GM12878 (cell line): ENCODE measurements around the gene BICD1. TPM values are rescaled to one million over a fixed set of nuclear protein-coding genes. Genes with fewer than 3 reads are reported as not detected.

Source experiments
- ATAC-seq: fragments of 200-7000 bp; cut with Tn5 transposase; 3 replicates; pipeline ENCODE4 v1.9.1; 2020; ENCODE audit warnings: mild to moderate bottlenecking, moderate library complexity
- BruUV-seq: library from RNA; stranded (reverse); fragments of 400-500 nt; replicated peaks from 2 replicates; lab custom pipeline; 2021; lab: Mats Ljungman, UMichigan
- CTCF ChIA-PET: fragments of 300-600 bp; sonication (Branson Sonifier 250); formaldehyde crosslinking; extraction: SDS; loops from one replicate; lab custom pipeline; 2021; ENCODE audit warnings: inconsistent platforms; lab: Yijun Ruan, JAX
- POLR2A ChIA-PET: fragments of 350-600 bp; formaldehyde crosslinking; extraction: SDS; loops from one replicate; lab custom pipeline; 2021; ENCODE audit warnings: inconsistent platforms; lab: Charles Lee
- RAD21 ChIA-PET: fragments of 300-600 bp; sonication (Branson Sonifier 250); formaldehyde crosslinking; loops from one replicate; lab custom pipeline; 2023; ENCODE audit warnings: antibody characterized with exemption; ENCODE audit not compliant: unreplicated experiment; lab: Charles Lee
- SMC1A ChIA-PET: fragments of 300-600 bp; sonication (Branson Sonifier 250); formaldehyde crosslinking; loops from one replicate; lab custom pipeline; 2023; ENCODE audit not compliant: unreplicated experiment, uncharacterized antibody; lab: Charles Lee
- DNase-seq: peaks from one replicate; pipeline ENCODE4 v3.0.0-alpha.2; 2011; ENCODE audit warnings: low read depth, low spot score
- FAIRE-seq: peaks from 3 replicates; lab custom pipeline; 2011; peaks lifted over from hg19 to GRCh38; lab: Jason Lieb, UNC
- H2AFZ ChIP-seq: 2 replicates; pipeline ENCODE4 v1.6.0; 2011; ENCODE audit warnings: low read depth, low read length, control low read depth; ENCODE audit not compliant: control insufficient read depth
- H3K27ac ChIP-seq: 2 replicates; pipeline ENCODE4 v1.5.1; 2011; ENCODE audit warnings: control low read depth; ENCODE audit not compliant: control insufficient read depth, insufficient read depth
- H3K27me3 ChIP-seq, 2 experiments: replicated peaks in 1 of 2; 2 replicates each; pipeline versions ENCODE4 v1.6.0 to v1.6.1; 2011; ENCODE audit warnings: low read length in 1 of 2; ENCODE audit not compliant: control insufficient read depth in 2 of 2, insufficient read depth in 2 of 2
- H3K36me3 ChIP-seq, 2 experiments: 2 replicates each; pipeline ENCODE4 v1.5.1; 2011; ENCODE audit warnings: low read length in 1 of 2; ENCODE audit not compliant: control insufficient read depth in 2 of 2, insufficient read depth in 2 of 2
- H3K4me1 ChIP-seq: 2 replicates; pipeline ENCODE4 v1.6.1; 2011; ENCODE audit warnings: mild to moderate bottlenecking, low read length, moderate library complexity, mixed read lengths; ENCODE audit not compliant: control insufficient read depth, insufficient read depth
- H3K4me2 ChIP-seq: 2 replicates; pipeline ENCODE4 v1.6.0; 2011; ENCODE audit warnings: control low read depth; ENCODE audit not compliant: control insufficient read depth, insufficient read depth
- H3K4me3 ChIP-seq: fragments of 200-600 bp; sonication (generic); 2 replicates; pipeline ENCODE4 v1.5.1; 2016
- H3K79me2 ChIP-seq: 2 replicates; pipeline ENCODE4 v1.6.0; 2011; ENCODE audit warnings: low read length; ENCODE audit not compliant: control insufficient read depth, insufficient read depth
- H3K9ac ChIP-seq: 2 replicates; pipeline ENCODE4 v1.8.0; 2011; ENCODE audit warnings: low read length, control low read depth, mixed read lengths; ENCODE audit not compliant: control insufficient read depth, insufficient read depth
- H3K9me3 ChIP-seq: replicated peaks from 3 replicates; pipeline ENCODE4 v1.5.1; 2011; ENCODE audit warnings: mild to moderate bottlenecking, low read length; ENCODE audit not compliant: control insufficient read depth, insufficient read depth
- H4K20me1 ChIP-seq: 2 replicates; pipeline ENCODE4 v1.6.0; 2011; ENCODE audit not compliant: control insufficient read depth, insufficient read depth
- CBX5 ChIP-seq: sonication (generic); IDR thresholded peaks from 2 replicates; pipeline ENCODE4 v1.6.1; 2016; ENCODE audit warnings: low read depth, moderate library complexity, mild to moderate bottlenecking, inconsistent platforms
- CHD2 ChIP-seq: IDR thresholded peaks from 2 replicates; pipeline ENCODE4 v1.6.1; 2011; ENCODE audit warnings: low read depth, low read length, improper control_type of control experiment, borderline replicate concordance
- GABPA ChIP-seq: IDR thresholded peaks from 2 replicates; pipeline ENCODE4 v1.6.1; 2014; ENCODE audit warnings: antibody characterized with exemption, low read depth, mild to moderate bottlenecking, inconsistent platforms
- HDAC2 ChIP-seq: fragments of 200-600 bp; sonication (generic); IDR thresholded peaks from 2 replicates; pipeline ENCODE4 v1.6.1; 2017
- JUNB ChIP-seq: IDR thresholded peaks from 2 replicates; pipeline ENCODE4 v1.6.1; 2016; ENCODE audit warnings: antibody characterized with exemption, mild to moderate bottlenecking
- LARP7 ChIP-seq: fragments of 450-650 bp; IDR thresholded peaks from 2 replicates; pipeline ENCODE4 v1.6.1; 2017; ENCODE audit warnings: mild to moderate bottlenecking
- MEF2A ChIP-seq: IDR thresholded peaks from 2 replicates; pipeline ENCODE4 v1.6.1; 2011; ENCODE audit warnings: low read depth, mild to moderate bottlenecking, low read length, moderate library complexity; ENCODE audit not compliant: insufficient read depth
- NFYB ChIP-seq: IDR thresholded peaks from 2 replicates; pipeline ENCODE4 v1.6.1; 2011; ENCODE audit warnings: low read depth, mild to moderate bottlenecking, low read length, improper control_type of control experiment, moderate library complexity; ENCODE audit not compliant: insufficient read depth
- NR2C1 ChIP-seq: fragments of 450-650 bp; IDR thresholded peaks from 2 replicates; pipeline ENCODE4 v1.6.1; 2017; ENCODE audit warnings: antibody characterized with exemption, mild to moderate bottlenecking, moderate library complexity
- RUNX3 ChIP-seq: IDR thresholded peaks from 2 replicates; pipeline ENCODE4 v1.6.1; 2012; ENCODE audit warnings: low read length, inconsistent platforms
- SP1 ChIP-seq: IDR thresholded peaks from one replicate; pipeline ENCODE4 v1.6.1; 2011; ENCODE audit warnings: low read depth, low read length
- SREBF1 ChIP-seq: IDR thresholded peaks from 2 replicates; pipeline ENCODE4 v1.6.1; 2012; ENCODE audit warnings: mild to moderate bottlenecking, low read length
- ZNF622 ChIP-seq: fragments of 450-650 bp; IDR thresholded peaks from 2 replicates; pipeline ENCODE4 v1.6.1; 2017; ENCODE audit warnings: mild to moderate bottlenecking, inconsistent platforms
- WGBS: methylation state at CpG from one replicate; pipeline ENCODE4 v1.1.6; 2016; ENCODE audit warnings: low lambda C conversion rate; ENCODE audit not compliant: insufficient replicate concordance, insufficient coverage; ENCODE audit errors: missing lambda C conversion rate; 5-methylcytosine and 5-hydroxymethylcytosine counted together
- in situ Hi-C: fragments of 300-500 bp; cut with MboI; formaldehyde crosslinking; loops from 9 replicates; pipeline ENCODE4 v1.14.3; 2018; ENCODE audit warnings: mixed read lengths
- intact Hi-C: fragments of 100-400 bp; cut with micrococcal nuclease; formaldehyde crosslinking; loops from one replicate; pipeline ENCODE4 v1.14.2; 2022; ENCODE audit not compliant: unreplicated experiment
- polyA plus RNA-seq, 11 experiments: library from polyadenylated mRNA; depleted of rRNA in 4 of 11; unstranded in 6 of 11; stranded (reverse) in 5 of 11; fragments of >200 nt; fragmentation: Nextera tagmentation in 4 of 11; fragmentation: Illumina TruSeq in 1 of 11; extraction: Ambion mirVana in 4 of 11; extraction: Trizol in 1 of 11; gene quantifications; 1 replicate in 1 of 11; 2 replicates in 10 of 11; pipeline versions ENCODE4 v1.2.1 to v1.2.3, GENCODE V29; 2011 to 2016; ENCODE audit warnings: inconsistent platforms in 2 of 11, missing spikeins in 2 of 11, low read depth in 1 of 11
- total RNA-seq, 4 experiments: library from RNA; depleted of rRNA in 3 of 4; stranded (reverse); fragments of >200 nt in 3 of 4; fragmentation: Illumina TruSeq in 1 of 4; extraction: Trizol in 1 of 4; gene quantifications; 2 replicates each; pipeline versions ENCODE4 v1.2.1 to v1.2.3, GENCODE V29; 2013 to 2021
- TF ChIP-seq, protein P1 (sequence below): IDR thresholded peaks from 2 replicates; pipeline ENCODE4 v1.6.1; 2011; ENCODE audit warnings: borderline replicate concordance, low read depth, mild to moderate bottlenecking, moderate library complexity, mixed read lengths, low read length; ENCODE audit not compliant: insufficient read depth; ENCODE audit errors: extremely low read length
- TF ChIP-seq, protein P2 (sequence below), 3 experiments: IDR thresholded peaks in 2 of 3; conservative IDR thresholded peaks in 1 of 3; 2 replicates each; pipeline ENCODE4 v1.5.1; 2011; ENCODE audit warnings: low read depth in 3 of 3, low read length in 3 of 3, mild to moderate bottlenecking in 3 of 3, control low read depth in 2 of 3, moderate library complexity in 2 of 3, inconsistent platforms in 1 of 3, mixed read lengths in 1 of 3; ENCODE audit not compliant: control insufficient read depth in 2 of 3, insufficient read depth in 1 of 3; ENCODE audit errors: extremely low read depth in 1 of 3
- TF ChIP-seq, protein P3 (sequence below): fragments of 450-650 bp; IDR thresholded peaks from 2 replicates; pipeline ENCODE4 v1.6.1; 2018; ENCODE audit warnings: borderline replicate concordance, mild to moderate bottlenecking; ENCODE audit not compliant: partially characterized antibody
- TF ChIP-seq, protein P4 (sequence below): IDR thresholded peaks from 2 replicates; pipeline ENCODE4 v1.6.1; 2012; ENCODE audit warnings: low read depth, low read length, improper control_type of control experiment

BICD1 gene
- total and polyA plus RNA-seq, 10 of the 15 experiments (the other 5 are each of a cell fraction or from before 2014, with no cell fraction given), result 4.7 to 32.5 (median 14.4) TPM

DNA sequence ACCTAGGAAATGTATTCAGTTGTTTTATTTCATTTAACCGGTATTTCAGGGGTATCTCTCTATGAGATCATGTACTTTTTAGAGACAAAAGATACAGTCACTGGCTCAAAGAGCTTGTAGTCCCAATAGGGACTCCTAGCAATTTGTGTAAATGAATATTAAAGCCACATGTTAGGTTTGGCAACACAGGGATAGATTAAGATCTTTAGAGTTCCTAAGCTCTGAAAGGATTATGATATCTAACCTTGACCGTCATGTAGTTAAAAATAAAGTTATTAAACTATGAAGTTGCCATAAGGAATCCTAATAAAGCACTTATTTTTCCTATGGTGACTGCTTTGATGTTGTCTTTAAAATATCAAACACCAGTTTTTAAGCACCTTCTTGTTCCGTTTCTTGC is 192.3 kb downstream of the BICD1 start:
- SMC1A ChIA-PET, result interaction anchor here (1.0 to 3.6 kb wide), 5 partner anchors 9 to 646 kb away, joined by 3 to 12 read pairs (median 4); no protein-coding TSS in a partner anchor
- TF ChIP-seq SP1 (no peak), CHD2 (no peak), GABPA (no peak), RUNX3 (no peak), MEF2A (no peak), SREBF1 (no peak), ZNF622 (no peak), CBX5 (no peak), LARP7 (no peak), NR2C1 (no peak), HDAC2 (no peak), JUNB (no peak), NFYB (no peak)
- TF ChIP-seq, protein P1, sequence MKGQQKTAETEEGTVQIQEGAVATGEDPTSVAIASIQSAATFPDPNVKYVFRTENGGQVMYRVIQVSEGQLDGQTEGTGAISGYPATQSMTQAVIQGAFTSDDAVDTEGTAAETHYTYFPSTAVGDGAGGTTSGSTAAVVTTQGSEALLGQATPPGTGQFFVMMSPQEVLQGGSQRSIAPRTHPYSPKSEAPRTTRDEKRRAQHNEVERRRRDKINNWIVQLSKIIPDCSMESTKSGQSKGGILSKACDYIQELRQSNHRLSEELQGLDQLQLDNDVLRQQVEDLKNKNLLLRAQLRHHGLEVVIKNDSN, result no peak
- TF ChIP-seq, protein P2, sequence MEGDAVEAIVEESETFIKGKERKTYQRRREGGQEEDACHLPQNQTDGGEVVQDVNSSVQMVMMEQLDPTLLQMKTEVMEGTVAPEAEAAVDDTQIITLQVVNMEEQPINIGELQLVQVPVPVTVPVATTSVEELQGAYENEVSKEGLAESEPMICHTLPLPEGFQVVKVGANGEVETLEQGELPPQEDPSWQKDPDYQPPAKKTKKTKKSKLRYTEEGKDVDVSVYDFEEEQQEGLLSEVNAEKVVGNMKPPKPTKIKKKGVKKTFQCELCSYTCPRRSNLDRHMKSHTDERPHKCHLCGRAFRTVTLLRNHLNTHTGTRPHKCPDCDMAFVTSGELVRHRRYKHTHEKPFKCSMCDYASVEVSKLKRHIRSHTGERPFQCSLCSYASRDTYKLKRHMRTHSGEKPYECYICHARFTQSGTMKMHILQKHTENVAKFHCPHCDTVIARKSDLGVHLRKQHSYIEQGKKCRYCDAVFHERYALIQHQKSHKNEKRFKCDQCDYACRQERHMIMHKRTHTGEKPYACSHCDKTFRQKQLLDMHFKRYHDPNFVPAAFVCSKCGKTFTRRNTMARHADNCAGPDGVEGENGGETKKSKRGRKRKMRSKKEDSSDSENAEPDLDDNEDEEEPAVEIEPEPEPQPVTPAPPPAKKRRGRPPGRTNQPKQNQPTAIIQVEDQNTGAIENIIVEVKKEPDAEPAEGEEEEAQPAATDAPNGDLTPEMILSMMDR (IDR thresholded peaks at IDR 0.05 in 2 of 3, conservative IDR thresholded peaks at IDR 0.05 in 1 of 3; ENCODE audit: control insufficient read depth in 2 of 3, extremely low read depth in 1 of 3, insufficient read depth in 1 of 3, low read depth in 3 of 3, low read length in 3 of 3), result no peak
- TF ChIP-seq, protein P3, sequence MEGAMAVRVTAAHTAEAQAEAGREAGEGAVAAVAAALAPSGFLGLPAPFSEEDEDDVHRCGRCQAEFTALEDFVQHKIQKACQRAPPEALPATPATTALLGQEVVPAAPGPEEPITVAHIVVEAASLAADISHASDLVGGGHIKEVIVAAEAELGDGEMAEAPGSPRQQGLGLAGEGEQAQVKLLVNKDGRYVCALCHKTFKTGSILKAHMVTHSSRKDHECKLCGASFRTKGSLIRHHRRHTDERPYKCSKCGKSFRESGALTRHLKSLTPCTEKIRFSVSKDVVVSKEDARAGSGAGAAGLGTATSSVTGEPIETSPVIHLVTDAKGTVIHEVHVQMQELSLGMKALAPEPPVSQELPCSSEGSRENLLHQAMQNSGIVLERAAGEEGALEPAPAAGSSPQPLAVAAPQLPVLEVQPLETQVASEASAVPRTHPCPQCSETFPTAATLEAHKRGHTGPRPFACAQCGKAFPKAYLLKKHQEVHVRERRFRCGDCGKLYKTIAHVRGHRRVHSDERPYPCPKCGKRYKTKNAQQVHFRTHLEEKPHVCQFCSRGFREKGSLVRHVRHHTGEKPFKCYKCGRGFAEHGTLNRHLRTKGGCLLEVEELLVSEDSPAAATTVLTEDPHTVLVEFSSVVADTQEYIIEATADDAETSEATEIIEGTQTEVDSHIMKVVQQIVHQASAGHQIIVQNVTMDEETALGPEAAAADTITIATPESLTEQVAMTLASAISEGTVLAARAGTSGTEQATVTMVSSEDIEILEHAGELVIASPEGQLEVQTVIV, result no peak
- TF ChIP-seq, protein P4, sequence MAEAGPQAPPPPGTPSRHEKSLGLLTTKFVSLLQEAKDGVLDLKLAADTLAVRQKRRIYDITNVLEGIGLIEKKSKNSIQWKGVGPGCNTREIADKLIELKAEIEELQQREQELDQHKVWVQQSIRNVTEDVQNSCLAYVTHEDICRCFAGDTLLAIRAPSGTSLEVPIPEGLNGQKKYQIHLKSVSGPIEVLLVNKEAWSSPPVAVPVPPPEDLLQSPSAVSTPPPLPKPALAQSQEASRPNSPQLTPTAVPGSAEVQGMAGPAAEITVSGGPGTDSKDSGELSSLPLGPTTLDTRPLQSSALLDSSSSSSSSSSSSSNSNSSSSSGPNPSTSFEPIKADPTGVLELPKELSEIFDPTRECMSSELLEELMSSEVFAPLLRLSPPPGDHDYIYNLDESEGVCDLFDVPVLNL, result no peak
- Histone ChIP-seq H2AFZ (no peak overlapping the region), H3K4me2 (no peak overlapping the region), H3K9ac (no peak overlapping the region), H3K36me3 (no peaks in the 10 kb centered on the region), H3K4me3 (no peak overlapping the region), H3K9me3 (no peaks in the 10 kb centered on the region), H3K27ac (no peak overlapping the region), H3K4me1 (peaks cover 9% of the 10 kb centered on the region), H4K20me1 (no peaks in the 10 kb centered on the region), H3K27me3 (no peaks in the 10 kb centered on the region), H3K79me2 (no peaks in the 10 kb centered on the region; the same call in 1 of the 2 replicates)
- no TSS peak for BruUV-seq
- FAIRE-seq (no peak), DNase-seq (no peak), ATAC-seq (no peak)
- in situ Hi-C loops (no loop called here), intact Hi-C loops (no loop called here)
- RAD21 ChIA-PET, result interaction anchor here (1.0 to 1.6 kb wide), 2 partner anchors 14 to 238 kb away, joined by 3 to 4 read pairs; no protein-coding TSS in a partner anchor
- POLR2A ChIA-PET, result interaction anchor here (0.7 kb wide), 1 partner anchor 618 kb away, joined by 5 read pairs; no protein-coding TSS in a partner anchor
- CTCF ChIA-PET, result interaction anchor here (0.7 to 2.4 kb wide), 6 partner anchors 9 to 207 kb away, joined by 3 to 7 read pairs (median 3); no protein-coding TSS in a partner anchor
- WGBS, result 6% methylated on average over 3 of the region's 3 CpGs
